Measurements from ENCODE around the gene RABAC1. TPM values are rescaled to one million over a fixed set of nuclear protein-coding genes. Genes with fewer than 3 reads are reported as not detected.

The RABAC1 gene
- total RNA-seq, 1 donor from 2014 or later, result 282 TPM

- Mint-ChIP-seq H3K4me1 (ENCODE audit: low read depth) (peaks cover 2% of the 10 kb centered on the region), H3K27me3 (ENCODE audit: low read depth) (peaks cover 31% of the 10 kb centered on the region), H3K36me3 (ENCODE audit: low read depth) (peaks cover 15% of the 10 kb centered on the region), H3K27ac (ENCODE audit: unreplicated experiment) (no peak overlapping the region), H3K4me3 (ENCODE audit: unreplicated experiment) (no peak overlapping the region), H3K9me3 (ENCODE audit: low read depth) (no peaks in the 10 kb centered on the region)
- peak; percentile 73 for DNase-seq (ENCODE audit: low spot score)
- TF ChIP-seq CTCF (IDR thresholded peaks at IDR 0.05), result no peak
Measured at GRCh38 chr19:41909706-41910105, 49.4 kb downstream of the RABAC1 start.

- H3K27me3 Mint-ChIP-seq (ENCODE audit: low read depth), result peaks cover 25% of the 10 kb centered on the region
- H3K4me3 Mint-ChIP-seq (ENCODE audit: unreplicated experiment), result no peak overlapping the region
- no peaks in the 10 kb centered on the region for H3K9me3 Mint-ChIP-seq (ENCODE audit: low read depth)
- peaks cover 2% of the 10 kb centered on the region for H3K4me1 Mint-ChIP-seq (ENCODE audit: low read depth)
- DNase-seq (ENCODE audit: low spot score), result peak; percentile 89
- no peak overlapping the region for H3K27ac Mint-ChIP-seq (ENCODE audit: unreplicated experiment)
- H3K36me3 Mint-ChIP-seq (ENCODE audit: low read depth), result peaks cover 22% of the 10 kb centered on the region
- TF ChIP-seq CTCF (IDR thresholded peaks at IDR 0.05), result no peak
Measured at GRCh38 chr19:41908724-41909464, 50.2 kb downstream of the RABAC1 start.

- H3K9me3 Mint-ChIP-seq (ENCODE audit: low read depth), result no peaks in the 10 kb centered on the region
- no peak overlapping the region for H3K4me3 Mint-ChIP-seq (ENCODE audit: unreplicated experiment)
- peak; percentile 84 for DNase-seq (ENCODE audit: low spot score)
- H3K27me3 Mint-ChIP-seq (ENCODE audit: low read depth), result peaks cover 21% of the 10 kb centered on the region
- peaks cover 26% of the 10 kb centered on the region for H3K36me3 Mint-ChIP-seq (ENCODE audit: low read depth)
- TF ChIP-seq CTCF (IDR thresholded peaks at IDR 0.05), result no peak
- peaks cover 2% of the 10 kb centered on the region for H3K4me1 Mint-ChIP-seq (ENCODE audit: low read depth)
- no peak overlapping the region for H3K27ac Mint-ChIP-seq (ENCODE audit: unreplicated experiment)
Measured at GRCh38 chr19:41907994-41908615, 51.0 kb downstream of the RABAC1 start.

GRCh38 chr19:41906916-41907680, 52.0 kb downstream of the RABAC1 start:
- Mint-ChIP-seq H3K9me3 (ENCODE audit: low read depth) (no peaks in the 10 kb centered on the region), H3K4me1 (ENCODE audit: low read depth) (no peaks in the 10 kb centered on the region), H3K27me3 (ENCODE audit: low read depth) (peaks cover 16% of the 10 kb centered on the region), H3K27ac (ENCODE audit: unreplicated experiment) (no peak overlapping the region), H3K36me3 (ENCODE audit: low read depth) (peaks cover 33% of the 10 kb centered on the region), H3K4me3 (ENCODE audit: unreplicated experiment) (no peak overlapping the region)
- no peak for DNase-seq (ENCODE audit: low spot score)
- TF ChIP-seq CTCF (IDR thresholded peaks at IDR 0.05), result no peak

Other genes starting within 250 kb of the RABAC1 start
- not detected in 3 replicates for gene CEACAM6, start 203.8 kb downstream of the RABAC1 start, total RNA-seq
- gene CEACAM3, start 162.7 kb downstream of the RABAC1 start, total RNA-seq, result not detected in 3 replicates
- gene LYPD4, start 114.6 kb downstream of the RABAC1 start, total RNA-seq, result not detected in 3 replicates
- not detected in 3 replicates for gene DMRTC2, start 114.3 kb downstream of the RABAC1 start, total RNA-seq
- gene RPS19, start 99.1 kb downstream of the RABAC1 start, total RNA-seq, result 1,424 to 1,797 TPM (median 1,457 TPM) in 3 replicates
- gene CD79A, start 82.0 kb downstream of the RABAC1 start, total RNA-seq, result 0.36 TPM in 1 of 3 replicates, not detected in the others
- gene ARHGEF1, start 76.1 kb downstream of the RABAC1 start, total RNA-seq, result 70.5 to 105 TPM (median 73.2 TPM) in 3 replicates
- gene ERFL, start 30.9 kb downstream of the RABAC1 start, total RNA-seq, result 0.27 to 0.44 TPM (median 0.35 TPM) in 3 replicates
- 0.10 to 0.85 TPM (median 0.64 TPM) in 3 replicates for gene ATP1A3, start 34.9 kb upstream of the RABAC1 start, total RNA-seq
- gene GRIK5, start 110.9 kb upstream of the RABAC1 start, total RNA-seq, result 0.36 to 0.59 TPM (median 0.37 TPM) in 3 replicates
- gene ZNF574, start 116.8 kb upstream of the RABAC1 start, total RNA-seq, result 11.2 to 13.0 TPM (median 12.4 TPM) in 3 replicates
- 0.58 to 1.5 TPM (median 0.62 TPM) in 3 replicates for gene POU2F2, start 173.1 kb upstream of the RABAC1 start, total RNA-seq